CD4-positive, alpha-beta T cell treated with Interleukin-17A for 4 hours (primary cell): ENCODE data around the gene TCP11.

Experiments
- DNase-seq: peaks from one replicate; pipeline ENCODE4 v3.0.0-alpha.2; 2020; ENCODE audit warnings: mixed read lengths

TCP11 gene

GRCh38 chr6:35170891-35171290 is 29.8 kb upstream of the TCP11 start:
- no peak for DNase-seq

- no peak for DNase-seq
Observed at GRCh38 chr6:35170166-35170565, 29.0 kb upstream of the TCP11 start.

GRCh38 chr6:35168461-35168861 is 27.3 kb upstream of the TCP11 start:
- no peak for DNase-seq

- no peak for DNase-seq
Observed at GRCh38 chr6:35167505-35167904, 26.4 kb upstream of the TCP11 start.

GRCh38 chr6:35166520-35166919 is 25.4 kb upstream of the TCP11 start:
- no peak for DNase-seq

GRCh38 chr6:35166116-35166515 is 25.0 kb upstream of the TCP11 start:
- DNase-seq: no peak

GRCh38 chr6:35165630-35166071 is 24.5 kb upstream of the TCP11 start:
- DNase-seq: no peak

GRCh38 chr6:35164868-35165267 is 23.7 kb upstream of the TCP11 start:
- no peak for DNase-seq

- DNase-seq: no peak
Observed at GRCh38 chr6:35164277-35164676, 23.1 kb upstream of the TCP11 start.

- DNase-seq: no peak
Observed at GRCh38 chr6:35163836-35164235, 22.7 kb upstream of the TCP11 start.

GRCh38 chr6:35161776-35162607 is 20.9 kb upstream of the TCP11 start:
- DNase-seq: no peak

GRCh38 chr6:35161266-35161665 is 20.1 kb upstream of the TCP11 start:
- DNase-seq: no peak

- DNase-seq: no peak
Observed at GRCh38 chr6:35160642-35161041, 19.5 kb upstream of the TCP11 start.

- DNase-seq: no peak
Observed at GRCh38 chr6:35158520-35158919, 17.4 kb upstream of the TCP11 start.

- no peak for DNase-seq
Observed at GRCh38 chr6:35154947-35155346, 13.8 kb upstream of the TCP11 start.

- no peak for DNase-seq
Observed at GRCh38 chr6:35154262-35154661, 13.1 kb upstream of the TCP11 start.

GRCh38 chr6:35152067-35152707 is 11.0 kb upstream of the TCP11 start:
- no peak for DNase-seq

GRCh38 chr6:35151466-35151865 is 10.3 kb upstream of the TCP11 start:
- DNase-seq: no peak

GRCh38 chr6:35149891-35150566 is 8.9 kb upstream of the TCP11 start:
- DNase-seq: no peak

- DNase-seq: no peak
Observed at GRCh38 chr6:35148167-35148741, 7.1 kb upstream of the TCP11 start.

GRCh38 chr6:35147486-35147885 is 6.3 kb upstream of the TCP11 start:
- DNase-seq: no peak

GRCh38 chr6:35147026-35147425 is 5.9 kb upstream of the TCP11 start:
- no peak for DNase-seq

GRCh38 chr6:35146453-35146852 is 5.3 kb upstream of the TCP11 start:
- no peak for DNase-seq

GRCh38 chr6:35145757-35146156 is 4.6 kb upstream of the TCP11 start:
- no peak for DNase-seq
